Neural cell (in vitro differentiated cells): ENCODE data around the gene FBXL17. TPM values are rescaled to one million over a fixed set of nuclear protein-coding genes. Genes with fewer than 3 reads are reported as not detected.

Source experiments
- H2AFZ ChIP-seq: fragments of 200-600, 300-800 bp; sonication (generic), shearing (Covaris generic); 2 replicates; pipeline ENCODE4 v1.6.0; 2014; ENCODE audit warnings: low read depth, mild to moderate bottlenecking, antibody characterized with exemption, low read length, moderate library complexity
- H3F3A ChIP-seq: fragments of 200-600 bp; shearing (Covaris generic); 2 replicates; pipeline ENCODE4 v1.6.1; 2016; ENCODE audit warnings: mild to moderate bottlenecking, moderate library complexity, mixed read lengths, antibody characterized with exemption, low read length; ENCODE audit not compliant: insufficient read depth, poor library complexity, severe bottlenecking
- H3K27ac ChIP-seq: fragments of 200-600, 300-800 bp; sonication (generic), shearing (Covaris generic); 2 replicates; pipeline ENCODE4 v1.5.1; 2014; ENCODE audit warnings: mild to moderate bottlenecking, low read length, moderate library complexity
- H3K27me3 ChIP-seq: fragments of 300-800, 200-600 bp; sonication (generic), shearing (Covaris generic); 2 replicates; pipeline ENCODE4 v1.6.0; 2014; ENCODE audit warnings: mild to moderate bottlenecking, low read depth, low read length, moderate library complexity; ENCODE audit not compliant: insufficient read depth
- H3K36me3 ChIP-seq: fragments of 300-800, 200-600 bp; sonication (generic), shearing (Covaris generic); 2 replicates; pipeline ENCODE4 v1.5.1; 2014; ENCODE audit warnings: mild to moderate bottlenecking, antibody characterized with exemption, low read length, moderate library complexity; ENCODE audit not compliant: insufficient read depth
- H3K4me2 ChIP-seq: fragments of 300-800, 200-600 bp; sonication (generic), shearing (Covaris generic); 2 replicates; pipeline ENCODE4 v1.6.0; 2014; ENCODE audit warnings: mild to moderate bottlenecking, low read length
- H3K4me3 ChIP-seq: fragments of 300-800, 200-600 bp; sonication (generic), shearing (Covaris generic); 2 replicates; pipeline ENCODE4 v1.5.1; 2014; ENCODE audit warnings: mild to moderate bottlenecking, low read length, moderate library complexity
- H3K79me2 ChIP-seq: fragments of 200-600 bp; shearing (Covaris generic); replicated peaks from 2 replicates; pipeline ENCODE4 v1.6.0; 2014; ENCODE audit warnings: mild to moderate bottlenecking, low read length, moderate library complexity; ENCODE audit not compliant: insufficient read depth
- H3K9ac ChIP-seq: fragments of 300-800, 200-600 bp; sonication (generic), shearing (Covaris generic); 2 replicates; pipeline ENCODE4 v1.6.1; 2016; ENCODE audit warnings: mild to moderate bottlenecking, low read length, mixed read lengths
- H3K9me2 ChIP-seq: fragments of 200-600 bp; shearing (Covaris generic); 2 replicates; pipeline ENCODE4 v1.6.1; 2016; ENCODE audit warnings: mild to moderate bottlenecking, low read length, mixed read lengths; ENCODE audit not compliant: insufficient read depth
- H3K9me3 ChIP-seq: fragments of 200-600, 300-800 bp; sonication (generic), shearing (Covaris generic); 2 replicates; pipeline ENCODE4 v1.6.1; 2016; ENCODE audit warnings: mild to moderate bottlenecking, mixed run types, low read length, moderate library complexity, mixed read lengths
- H4K20me1 ChIP-seq: fragments of 200-600 bp; shearing (Covaris generic); 2 replicates; pipeline ENCODE4 v1.6.1; 2016; ENCODE audit warnings: mild to moderate bottlenecking, mixed run types; ENCODE audit not compliant: insufficient read depth
- EP300 ChIP-seq: fragments of 450-650 bp; conservative IDR thresholded peaks from 2 replicates; pipeline ENCODE4 v1.6.1; 2014; ENCODE audit warnings: antibody characterized with exemption, mild to moderate bottlenecking, moderate library complexity; ENCODE audit not compliant: poor library complexity, severe bottlenecking
- EZH2 ChIP-seq: fragments of 200-600, 300-800 bp; shearing (Covaris generic), sonication (generic); IDR thresholded peaks from 2 replicates; pipeline ENCODE4 v1.6.1; 2014; ENCODE audit warnings: antibody characterized with exemption, low read length, borderline replicate concordance, mild to moderate bottlenecking; ENCODE audit not compliant: insufficient read depth, poor library complexity, severe bottlenecking
- MXI1 ChIP-seq: fragments of 450-650 bp; conservative IDR thresholded peaks from 2 replicates; pipeline ENCODE4 v1.6.1; 2014; ENCODE audit warnings: antibody characterized with exemption, mild to moderate bottlenecking; ENCODE audit not compliant: poor library complexity, severe bottlenecking
- POLR2AphosphoS5 ChIP-seq: IDR thresholded peaks from 2 replicates; pipeline ENCODE4 v1.6.1; 2012
- RAD21 ChIP-seq: fragments of 450-650 bp; conservative IDR thresholded peaks from 2 replicates; pipeline ENCODE4 v1.6.1; 2014; ENCODE audit warnings: antibody characterized with exemption, mild to moderate bottlenecking, moderate library complexity
- SMC3 ChIP-seq: fragments of 450-650 bp; conservative IDR thresholded peaks from 2 replicates; pipeline ENCODE4 v1.6.1; 2014; ENCODE audit warnings: antibody characterized with exemption, mild to moderate bottlenecking, moderate library complexity; ENCODE audit not compliant: poor library complexity
- TAF1 ChIP-seq: IDR thresholded peaks from 2 replicates; pipeline ENCODE4 v1.6.1; 2012; ENCODE audit warnings: low read depth
- polyA plus RNA-seq: library from polyadenylated mRNA; depleted of rRNA; stranded (reverse); fragments of >200 nt; gene quantifications from 2 replicates; pipeline ENCODE4 v1.2.3, GENCODE V29; 2014
- TF ChIP-seq, protein P1 (sequence below): IDR thresholded peaks from 2 replicates; pipeline ENCODE4 v1.6.1; 2012; ENCODE audit warnings: borderline replicate concordance
- TF ChIP-seq, protein P2 (sequence below): fragments of 450-650 bp; IDR thresholded peaks from 2 replicates; pipeline ENCODE4 v1.5.1; 2014; ENCODE audit warnings: antibody characterized with exemption, mild to moderate bottlenecking, moderate library complexity; ENCODE audit not compliant: poor library complexity, severe bottlenecking

The FBXL17 gene
- polyA plus RNA-seq, 1 donor from 2014 or later, result 19.6 TPM

DNA sequence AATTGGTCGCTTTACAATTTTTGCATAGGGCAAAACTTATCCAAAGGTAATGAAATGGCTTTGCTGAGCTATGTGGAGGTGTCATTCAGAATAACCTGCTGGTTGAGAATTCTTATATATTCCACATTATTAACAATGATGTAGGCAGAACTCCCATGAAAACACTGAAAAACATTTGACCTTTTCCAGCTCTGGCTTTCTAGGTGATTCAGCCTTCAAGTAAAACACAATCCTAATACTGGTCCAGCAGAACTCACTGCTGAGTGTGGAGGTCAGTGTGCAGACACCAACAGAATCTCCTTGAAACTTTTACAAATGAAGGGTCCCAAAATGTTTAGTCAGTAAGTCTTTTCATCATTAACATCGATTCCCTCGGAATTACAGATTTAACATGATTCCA, 549.2 kb downstream of the FBXL17 start:
- no peaks in the 10 kb centered on the region for H3F3A ChIP-seq
- no peaks in the 10 kb centered on the region for H3K79me2 ChIP-seq
- H3K9me2 ChIP-seq, result no peaks in the 10 kb centered on the region
- no peak for TF ChIP-seq RAD21
- no peak for TF ChIP-seq MXI1
- TF ChIP-seq, protein P1, sequence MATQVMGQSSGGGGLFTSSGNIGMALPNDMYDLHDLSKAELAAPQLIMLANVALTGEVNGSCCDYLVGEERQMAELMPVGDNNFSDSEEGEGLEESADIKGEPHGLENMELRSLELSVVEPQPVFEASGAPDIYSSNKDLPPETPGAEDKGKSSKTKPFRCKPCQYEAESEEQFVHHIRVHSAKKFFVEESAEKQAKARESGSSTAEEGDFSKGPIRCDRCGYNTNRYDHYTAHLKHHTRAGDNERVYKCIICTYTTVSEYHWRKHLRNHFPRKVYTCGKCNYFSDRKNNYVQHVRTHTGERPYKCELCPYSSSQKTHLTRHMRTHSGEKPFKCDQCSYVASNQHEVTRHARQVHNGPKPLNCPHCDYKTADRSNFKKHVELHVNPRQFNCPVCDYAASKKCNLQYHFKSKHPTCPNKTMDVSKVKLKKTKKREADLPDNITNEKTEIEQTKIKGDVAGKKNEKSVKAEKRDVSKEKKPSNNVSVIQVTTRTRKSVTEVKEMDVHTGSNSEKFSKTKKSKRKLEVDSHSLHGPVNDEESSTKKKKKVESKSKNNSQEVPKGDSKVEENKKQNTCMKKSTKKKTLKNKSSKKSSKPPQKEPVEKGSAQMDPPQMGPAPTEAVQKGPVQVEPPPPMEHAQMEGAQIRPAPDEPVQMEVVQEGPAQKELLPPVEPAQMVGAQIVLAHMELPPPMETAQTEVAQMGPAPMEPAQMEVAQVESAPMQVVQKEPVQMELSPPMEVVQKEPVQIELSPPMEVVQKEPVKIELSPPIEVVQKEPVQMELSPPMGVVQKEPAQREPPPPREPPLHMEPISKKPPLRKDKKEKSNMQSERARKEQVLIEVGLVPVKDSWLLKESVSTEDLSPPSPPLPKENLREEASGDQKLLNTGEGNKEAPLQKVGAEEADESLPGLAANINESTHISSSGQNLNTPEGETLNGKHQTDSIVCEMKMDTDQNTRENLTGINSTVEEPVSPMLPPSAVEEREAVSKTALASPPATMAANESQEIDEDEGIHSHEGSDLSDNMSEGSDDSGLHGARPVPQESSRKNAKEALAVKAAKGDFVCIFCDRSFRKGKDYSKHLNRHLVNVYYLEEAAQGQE, result no peak
- TF ChIP-seq, protein P2, sequence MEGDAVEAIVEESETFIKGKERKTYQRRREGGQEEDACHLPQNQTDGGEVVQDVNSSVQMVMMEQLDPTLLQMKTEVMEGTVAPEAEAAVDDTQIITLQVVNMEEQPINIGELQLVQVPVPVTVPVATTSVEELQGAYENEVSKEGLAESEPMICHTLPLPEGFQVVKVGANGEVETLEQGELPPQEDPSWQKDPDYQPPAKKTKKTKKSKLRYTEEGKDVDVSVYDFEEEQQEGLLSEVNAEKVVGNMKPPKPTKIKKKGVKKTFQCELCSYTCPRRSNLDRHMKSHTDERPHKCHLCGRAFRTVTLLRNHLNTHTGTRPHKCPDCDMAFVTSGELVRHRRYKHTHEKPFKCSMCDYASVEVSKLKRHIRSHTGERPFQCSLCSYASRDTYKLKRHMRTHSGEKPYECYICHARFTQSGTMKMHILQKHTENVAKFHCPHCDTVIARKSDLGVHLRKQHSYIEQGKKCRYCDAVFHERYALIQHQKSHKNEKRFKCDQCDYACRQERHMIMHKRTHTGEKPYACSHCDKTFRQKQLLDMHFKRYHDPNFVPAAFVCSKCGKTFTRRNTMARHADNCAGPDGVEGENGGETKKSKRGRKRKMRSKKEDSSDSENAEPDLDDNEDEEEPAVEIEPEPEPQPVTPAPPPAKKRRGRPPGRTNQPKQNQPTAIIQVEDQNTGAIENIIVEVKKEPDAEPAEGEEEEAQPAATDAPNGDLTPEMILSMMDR, result no peak
- no peak for TF ChIP-seq EZH2
- TF ChIP-seq EP300, result no peak
- no peak for TF ChIP-seq TAF1
- no peak for TF ChIP-seq SMC3
- no peak for TF ChIP-seq POLR2AphosphoS5
- no peak overlapping the region for H3K9ac ChIP-seq
- no peaks in the 10 kb centered on the region for H3K27me3 ChIP-seq
- no peak overlapping the region for H3K4me2 ChIP-seq
- H3K9me3 ChIP-seq, result no peaks in the 10 kb centered on the region
- H3K36me3 ChIP-seq, result no peaks in the 10 kb centered on the region
- H3K27ac ChIP-seq, result no peak overlapping the region
- no peaks in the 10 kb centered on the region for H4K20me1 ChIP-seq
- no peak overlapping the region for H2AFZ ChIP-seq
- no peak overlapping the region for H3K4me3 ChIP-seq

DNA sequence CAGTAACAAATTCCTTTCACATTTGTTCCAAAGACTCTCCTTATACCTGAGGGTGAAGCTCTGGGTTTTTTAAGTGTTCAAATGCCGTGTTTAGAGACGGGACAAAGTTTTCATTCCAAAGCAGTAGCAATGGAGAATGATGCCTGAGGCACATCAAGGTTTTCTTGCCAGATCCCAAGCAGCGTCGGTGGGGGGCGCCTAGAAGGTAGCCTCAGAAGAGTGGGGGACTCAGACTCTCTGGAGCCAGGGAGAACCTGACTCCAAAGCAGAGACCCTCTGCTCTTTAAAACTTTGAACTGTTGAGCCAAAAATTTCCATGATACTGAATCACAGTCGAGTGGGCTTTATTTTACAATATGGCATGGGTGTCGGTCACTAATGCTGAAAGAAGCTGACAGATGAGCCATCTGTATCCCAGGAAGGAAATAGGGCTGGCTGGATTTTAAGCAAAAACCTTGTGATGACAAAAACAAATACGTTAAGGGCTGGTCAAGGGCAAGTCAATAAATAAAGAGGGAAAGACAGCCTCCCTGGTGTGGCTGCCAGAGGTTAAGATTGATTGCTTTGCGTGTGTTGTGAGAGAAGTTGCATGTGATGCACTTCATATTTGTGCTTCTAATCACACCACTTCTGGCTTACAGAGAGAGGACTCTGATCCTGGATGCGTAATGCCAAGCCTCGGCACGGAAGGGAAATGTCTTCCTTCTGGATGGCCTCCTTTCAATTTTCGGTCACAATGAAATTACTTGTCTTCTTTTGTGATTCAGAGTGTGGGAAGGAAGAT, 550.1 kb downstream of the FBXL17 start:
- Histone ChIP-seq H3K4me2 (no peak overlapping the region), H3K36me3 (no peaks in the 10 kb centered on the region), H3K79me2 (no peaks in the 10 kb centered on the region), H4K20me1 (no peaks in the 10 kb centered on the region), H3K27me3 (no peaks in the 10 kb centered on the region), H3K9me2 (no peaks in the 10 kb centered on the region), H3K9me3 (no peaks in the 10 kb centered on the region), H2AFZ (no peak overlapping the region), H3K9ac (no peak overlapping the region), H3K4me3 (no peak overlapping the region), H3F3A (no peaks in the 10 kb centered on the region), H3K27ac (no peak overlapping the region)
- no peak for TF ChIP-seq EZH2
- no peak for TF ChIP-seq SMC3
- TF ChIP-seq POLR2AphosphoS5, result no peak
- TF ChIP-seq, protein P2, result no peak
- TF ChIP-seq, protein P1, result no peak
- no peak for TF ChIP-seq RAD21
- TF ChIP-seq MXI1, result no peak
- no peak for TF ChIP-seq TAF1
- no peak for TF ChIP-seq EP300
